ENCODE measurements around the gene SEBOX. TPM values are rescaled to one million over a fixed set of nuclear protein-coding genes. Genes with fewer than 3 reads are reported as not detected.

Gene SEBOX, protein sequence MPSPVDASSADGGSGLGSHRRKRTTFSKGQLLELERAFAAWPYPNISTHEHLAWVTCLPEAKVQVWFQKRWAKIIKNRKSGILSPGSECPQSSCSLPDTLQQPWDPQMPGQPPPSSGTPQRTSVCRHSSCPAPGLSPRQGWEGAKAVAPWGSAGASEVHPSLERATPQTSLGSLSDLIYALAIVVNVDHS
- total RNA-seq: not detected in 2 replicates

GRCh38 chr17:28364665-28365363, at the start of gene SEBOX:
Gene SEBOX (minus strand): TSS chr17:28365199. CDS start chr17:28365151, 48 bp downstream.

GRCh38 chr17:28405632-28406472, 40.9 kb upstream of the SEBOX start, which contains the start of gene SLC46A1:
Gene SLC46A1 (minus strand): TSS chr17:28406212. CDS start chr17:28406114, 98 bp downstream.

DNA sequence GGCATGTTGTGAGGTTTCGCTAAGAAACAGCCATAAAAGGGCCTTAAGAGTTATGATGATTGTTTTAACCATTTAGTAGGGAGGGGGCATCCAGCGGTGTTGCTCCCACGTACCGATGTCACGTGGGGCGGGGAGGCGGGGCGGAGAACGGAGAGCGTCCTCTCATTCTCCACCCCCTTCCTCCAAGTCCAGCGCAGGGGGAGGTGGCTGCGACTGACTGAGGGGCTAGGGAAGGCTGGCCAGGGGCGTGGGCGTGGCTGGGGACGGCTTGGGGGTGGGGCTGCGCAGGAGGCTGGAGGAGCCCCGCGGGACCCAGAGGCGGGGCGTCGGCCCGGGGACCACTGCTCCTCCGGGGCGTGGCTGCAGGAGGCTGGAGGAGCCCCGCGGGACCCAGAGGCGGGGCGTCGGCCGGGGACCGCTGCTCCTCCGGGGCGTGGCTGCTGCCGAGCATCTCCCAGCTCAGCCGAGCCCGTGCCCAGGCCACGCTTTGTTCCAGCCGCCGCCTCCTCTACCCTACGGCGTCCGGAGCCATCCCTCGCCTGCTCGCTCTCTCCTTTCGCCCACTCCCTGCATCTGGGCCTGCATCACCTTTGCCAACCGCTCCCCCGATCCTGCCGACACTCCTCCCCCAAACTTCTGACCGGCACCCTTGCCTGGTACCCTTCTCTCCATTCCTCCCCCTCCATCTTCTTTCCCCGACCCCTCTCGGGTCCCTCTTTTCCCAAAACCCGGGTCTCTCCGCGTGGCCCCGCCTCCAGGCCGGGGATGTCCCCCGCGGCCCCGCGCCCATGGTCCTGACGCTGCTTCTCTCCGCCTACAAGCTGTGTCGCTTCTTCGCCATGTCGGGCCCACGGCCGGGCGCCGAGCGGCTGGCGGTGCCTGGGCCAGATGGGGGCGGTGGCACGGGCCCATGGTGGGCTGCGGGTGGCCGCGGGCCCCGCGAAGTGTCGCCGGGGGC, 6.5 kb upstream of the SEBOX start, which contains the start of gene SARM1:
SARM1 (plus strand) TSS at position 450 of the 958 bp plus-strand sequence; CDS start at position 789, 339 bp downstream.

GRCh38 chr17:28370035-28370743, 5.2 kb upstream of the SEBOX start, which contains the start of gene VTN:
Gene VTN (minus strand): TSS chr17:28370307. CDS start chr17:28370203, 104 bp downstream.

DNA sequence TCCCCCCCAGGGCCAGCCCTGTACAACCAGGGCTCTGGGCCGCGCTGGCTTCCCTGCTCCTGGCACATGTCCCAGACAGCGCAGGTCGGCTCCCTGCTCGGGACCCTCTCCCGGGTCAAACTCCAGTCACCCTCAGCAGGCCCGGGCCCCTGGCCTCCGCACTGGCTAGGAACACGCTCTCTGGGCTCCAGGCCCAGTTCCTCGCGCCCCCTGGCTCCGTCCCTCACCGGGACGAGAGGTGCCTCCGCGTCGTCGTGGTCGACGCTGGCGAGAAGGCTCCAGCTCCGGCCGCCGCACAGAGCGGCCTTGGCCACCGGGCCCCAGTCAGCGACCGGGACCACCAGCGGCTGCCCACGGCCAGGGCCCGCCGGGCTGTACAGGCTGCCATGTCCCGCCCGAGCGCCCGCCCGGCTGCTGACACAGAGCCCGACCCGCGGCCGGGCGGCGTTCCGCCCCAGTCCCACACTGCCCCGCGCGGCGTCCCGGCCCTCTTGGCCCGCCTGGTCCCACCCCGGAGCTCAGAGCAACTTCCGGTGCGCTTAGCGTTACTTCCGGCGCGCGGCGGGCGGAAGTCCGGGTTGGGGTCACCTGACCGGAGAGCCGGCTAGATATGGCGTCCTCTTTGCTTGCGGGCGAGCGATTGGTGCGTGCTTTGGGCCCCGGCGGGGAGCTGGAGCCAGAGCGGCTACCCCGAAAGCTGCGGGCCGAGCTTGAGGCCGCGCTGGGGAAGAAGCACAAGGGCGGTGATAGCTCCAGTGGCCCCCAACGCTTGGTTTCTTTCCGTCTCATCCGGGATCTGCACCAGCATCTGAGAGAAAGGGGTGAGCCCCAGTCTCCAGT, 7.7 kb downstream of the SEBOX start, which contains the start of gene POLDIP2:
POLDIP2 (minus strand) TSS at position 467 of the 840 bp plus-strand sequence; CDS start at position 388, 79 bp downstream.

DNA sequence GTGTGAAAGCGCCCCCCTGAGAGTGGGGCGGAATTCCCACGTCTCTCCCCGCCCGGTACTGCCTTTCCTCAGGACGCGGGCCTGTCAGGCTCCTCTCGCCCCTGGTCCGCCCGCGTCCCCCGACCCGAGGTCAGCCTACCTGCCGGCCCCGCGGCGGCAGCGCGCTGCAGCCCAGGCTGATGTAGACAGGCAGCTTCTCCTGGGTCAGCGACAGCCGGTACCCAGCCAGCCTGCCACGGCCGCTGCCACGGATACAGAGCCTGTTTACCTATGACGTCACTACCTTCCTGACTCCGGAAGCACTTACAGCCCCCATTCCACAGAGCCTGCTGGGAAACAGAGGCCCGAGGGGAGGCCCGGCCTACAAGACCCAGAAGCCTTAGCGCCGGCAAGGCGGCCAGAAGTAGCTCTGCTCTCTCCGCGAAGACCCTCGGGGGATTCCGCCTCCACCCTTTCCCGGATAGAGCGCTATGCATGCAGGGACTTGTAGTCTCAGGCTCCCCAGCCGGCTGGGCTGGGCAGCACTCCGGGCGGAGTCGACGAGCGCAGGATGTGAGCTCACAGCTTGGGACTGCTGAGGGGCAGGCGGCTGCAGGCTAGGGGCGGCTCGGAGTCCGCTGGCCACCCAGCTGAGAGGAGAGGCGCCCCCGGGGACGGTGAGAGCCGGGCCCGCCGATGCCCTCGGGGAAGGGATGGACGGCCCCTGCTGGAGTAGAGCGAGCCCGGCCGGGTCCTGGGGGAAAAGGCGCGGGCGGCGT, 29.6 kb downstream of the SEBOX start, which contains the start of the genes IFT20 and TNFAIP1:
IFT20 (minus strand) TSS at position 272 of the 758 bp plus-strand sequence. CDS start 3,487 bp downstream, outside the sequence.
TNFAIP1 (plus strand) TSS at position 561 of the 758 bp plus-strand sequence. CDS start 3,761 bp downstream, outside the sequence.

DNA sequence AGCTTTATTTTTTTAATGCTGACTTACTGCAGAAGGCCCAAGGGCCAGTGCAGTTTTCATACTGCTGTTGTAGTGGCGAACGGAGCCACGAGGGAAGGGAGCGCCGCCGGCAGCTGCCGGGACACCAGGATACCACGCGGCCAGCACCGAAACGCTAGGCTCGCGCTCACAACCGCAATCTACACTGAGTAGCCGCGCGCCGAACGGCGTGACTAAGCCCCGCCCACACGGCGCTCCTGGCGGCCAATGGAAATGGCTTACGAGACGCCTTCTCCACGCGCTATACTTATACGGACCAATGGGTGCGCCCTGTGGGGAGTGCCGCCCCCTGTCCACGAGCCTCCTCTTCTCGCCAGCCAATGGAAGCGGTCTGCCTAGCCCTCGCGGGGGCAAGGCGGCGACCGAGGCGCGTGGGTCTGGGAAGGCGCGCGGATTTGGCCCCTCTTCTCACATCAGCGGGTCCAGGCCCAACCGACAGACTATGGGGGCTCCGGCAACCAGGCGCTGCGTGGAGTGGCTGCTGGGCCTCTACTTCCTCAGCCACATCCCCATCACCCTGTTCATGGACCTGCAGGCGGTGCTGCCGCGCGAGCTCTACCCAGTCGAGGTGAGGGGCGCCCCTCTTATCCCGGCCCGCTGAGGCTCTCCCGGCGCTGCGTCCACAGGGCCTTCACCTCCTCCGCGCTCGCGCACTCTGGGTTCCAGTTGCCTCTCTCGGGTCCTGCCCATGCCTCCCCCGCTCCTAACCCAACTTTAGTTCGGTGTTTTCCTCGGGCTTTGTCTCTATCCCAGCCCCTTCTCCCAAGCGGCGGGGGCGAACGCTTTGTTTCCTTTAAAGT, 46.0 kb downstream of the SEBOX start, which contains the start of gene TMEM97:
TMEM97 (plus strand) TSS at position 442 of the 839 bp plus-strand sequence; CDS start at position 482, 40 bp downstream.

Other genes with a start within 250 kb of the SEBOX start
- gene TMEM97, start 46.0 kb downstream of the SEBOX start, total RNA-seq: 25.1 and 48.7 TPM in 2 replicates
- gene IFT20, start 29.7 kb downstream of the SEBOX start, total RNA-seq: 43.1 and 55.2 TPM in 2 replicates
- gene TNFAIP1, start 29.4 kb downstream of the SEBOX start, total RNA-seq: 21.0 and 33.7 TPM in 2 replicates
- gene POLDIP2, start 7.7 kb downstream of the SEBOX start, total RNA-seq: 79.9 and 105 TPM in 2 replicates
- gene VTN, start 5.1 kb upstream of the SEBOX start, total RNA-seq: 0.16 and 1.4 TPM in 2 replicates
- 7.8 and 10.0 TPM in 2 replicates for gene SARM1, start 6.5 kb upstream of the SEBOX start, total RNA-seq
- gene SLC46A1, start 41.0 kb upstream of the SEBOX start, total RNA-seq: 2.3 and 4.9 TPM in 2 replicates
- gene SLC13A2, start 108.4 kb upstream of the SEBOX start, total RNA-seq: not detected in 2 replicates
- not detected in 2 replicates for gene FOXN1, start 141.1 kb upstream of the SEBOX start, total RNA-seq
- 24.0 and 48.5 TPM in 2 replicates for gene UNC119, start 187.4 kb upstream of the SEBOX start, total RNA-seq
- 68.5 and 114 TPM in 2 replicates for gene PIGS, start 206.3 kb upstream of the SEBOX start, total RNA-seq
- gene ALDOC, start 211.7 kb upstream of the SEBOX start, total RNA-seq: 130 and 212 TPM in 2 replicates
- 19.0 and 26.4 TPM in 2 replicates for gene SPAG5, start 233.8 kb upstream of the SEBOX start, total RNA-seq
- 0.91 and 3.7 TPM in 2 replicates for gene RSKR, start 249.0 kb upstream of the SEBOX start, total RNA-seq

Data from epithelial cell of alveolus of lung (primary cell).